Erythroblast (primary cell): ENCODE data around the gene MFSD2A.

Experiments
- GATA1 ChIP-seq: IDR thresholded peaks from 2 replicates; pipeline ENCODE4 v1.6.1; 2011; ENCODE audit warnings: low read depth, mild to moderate bottlenecking, control low read depth, low read length, moderate library complexity
- POLR2A ChIP-seq: IDR thresholded peaks from 2 replicates; pipeline ENCODE4 v1.6.1; 2011; ENCODE audit warnings: mild to moderate bottlenecking, low read length

DNA sequence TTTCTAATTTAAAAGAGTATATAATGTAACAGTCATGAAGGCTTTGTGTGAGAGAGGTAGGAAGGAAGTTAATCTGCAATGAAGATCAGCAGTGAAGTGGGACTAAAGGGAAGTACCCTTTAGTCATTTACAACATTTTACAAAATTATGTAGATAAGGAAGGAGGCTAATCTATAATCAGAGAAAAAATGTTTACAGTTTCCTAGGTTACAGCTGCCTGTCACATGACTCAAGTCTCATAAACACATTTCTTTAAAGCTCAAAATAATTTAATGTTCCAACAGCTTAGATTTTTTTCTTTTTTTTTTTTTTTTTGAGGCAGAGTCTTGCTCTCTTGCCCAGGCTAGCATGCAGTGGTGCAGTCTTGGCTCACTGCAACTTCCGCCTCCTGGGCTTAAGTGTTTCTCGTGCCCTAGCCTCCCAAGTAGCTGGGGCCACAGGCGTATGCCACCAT is 59.3 kb downstream of the MFSD2A start:
- TF ChIP-seq POLR2A: no peak
- no peak for TF ChIP-seq GATA1
